PC-9 (cell line): Measurements from ENCODE around the gene SPRED2. TPM values are rescaled to one million over a fixed set of nuclear protein-coding genes. Genes with fewer than 3 reads are reported as not detected.

ENCODE experiments used
- BruUV-seq: library from RNA; stranded (reverse); fragments of 400-500 nt; replicated peaks from 2 replicates; lab custom pipeline; 2021; lab: Mats Ljungman, UMichigan
- CTCF ChIA-PET: fragments of 300-600 bp; sonication (Branson Sonifier 250); formaldehyde crosslinking; loops from one replicate; lab custom pipeline; 2022; ENCODE audit warnings: antibody characterized with exemption; lab: Charles Lee
- POLR2A ChIA-PET: fragments of 300-600 bp; sonication (Branson Sonifier 250); formaldehyde crosslinking; loops from one replicate; lab custom pipeline; 2022; ENCODE audit warnings: antibody characterized with exemption; ENCODE audit not compliant: unreplicated experiment; lab: Charles Lee
- DNase-seq, 2 experiments: peaks; one replicate each; pipeline versions ENCODE4 v3.0.0 to v3.0.0-alpha.2; 2015 to 2022; ENCODE audit warnings: mixed read lengths in 1 of 2
- H2AFZ ChIP-seq: fragments of 200-600 bp; sonication (generic); 2 replicates; pipeline ENCODE4 v1.8.1; 2017; ENCODE audit warnings: antibody characterized with exemption
- H3F3A ChIP-seq: fragments of 200-600 bp; sonication (generic); 2 replicates; pipeline ENCODE4 v1.8.1; 2017; ENCODE audit warnings: antibody characterized with exemption, mild to moderate bottlenecking, low read depth; ENCODE audit not compliant: insufficient read depth
- H3K27ac ChIP-seq: fragments of 200-600 bp; sonication (generic); 2 replicates; pipeline ENCODE4 v1.6.1; 2016; ENCODE audit warnings: mixed run types
- H3K27me3 ChIP-seq: fragments of 200-600 bp; sonication (generic); 2 replicates; pipeline ENCODE4 v1.6.1; 2016; ENCODE audit warnings: low read depth, mixed run types; ENCODE audit not compliant: insufficient read depth
- H3K36me3 ChIP-seq: fragments of 200-600 bp; sonication (generic); 2 replicates; pipeline ENCODE4 v1.6.1; 2016; ENCODE audit warnings: low read depth, mixed run types
- H3K4me1 ChIP-seq: fragments of 200-600 bp; sonication (generic); replicated peaks from 2 replicates; pipeline ENCODE4 v1.6.1; 2016; ENCODE audit warnings: mixed run types; ENCODE audit not compliant: insufficient read depth
- H3K4me2 ChIP-seq: fragments of 200-600 bp; sonication (generic); 2 replicates; pipeline ENCODE4 v1.6.1; 2017; ENCODE audit warnings: mixed run types
- H3K4me3 ChIP-seq: fragments of 200-600 bp; sonication (generic); 2 replicates; pipeline ENCODE4 v1.6.1; 2016; ENCODE audit warnings: mixed run types
- H3K79me2 ChIP-seq: fragments of 200-600 bp; sonication (generic); 2 replicates; pipeline ENCODE4 v1.6.1; 2017; ENCODE audit warnings: low read depth, mixed run types
- H3K9me2 ChIP-seq: fragments of 200-600 bp; sonication (generic); 2 replicates; pipeline ENCODE4 v1.8.1; 2017; ENCODE audit warnings: mild to moderate bottlenecking; ENCODE audit not compliant: insufficient read depth
- H3K9me3 ChIP-seq: fragments of 200-600 bp; sonication (generic); 2 replicates; pipeline ENCODE4 v1.8.1; 2016; ENCODE audit warnings: low read depth; ENCODE audit not compliant: insufficient read depth
- H4K20me1 ChIP-seq: fragments of 200-600 bp; sonication (generic); 2 replicates; pipeline ENCODE4 v1.8.1; 2017; ENCODE audit not compliant: insufficient read depth
- EZH2 ChIP-seq: fragments of 200-600 bp; sonication (generic); IDR thresholded peaks from 2 replicates; pipeline ENCODE4 v1.8.0; 2017; ENCODE audit warnings: antibody characterized with exemption, low read depth
- intact Hi-C: fragments of 100-400 bp; cut with micrococcal nuclease; formaldehyde crosslinking; loops from one replicate; pipeline ENCODE4 v1.10.0; 2022; ENCODE audit not compliant: unreplicated experiment
- total RNA-seq: library from RNA; stranded (reverse); gene quantifications from 2 replicates; pipeline ENCODE4 v1.2.3, GENCODE V29; 2021
- TF ChIP-seq, protein P1 (sequence below): fragments of 200-600 bp; sonication (generic); conservative IDR thresholded peaks from 2 replicates; pipeline ENCODE4 v1.6.1; 2017; ENCODE audit warnings: mixed run types, antibody characterized with exemption, mild to moderate bottlenecking, moderate library complexity

The SPRED2 gene
- total RNA-seq, 1 experiment from 2014 or later = 33.6 TPM

DNA sequence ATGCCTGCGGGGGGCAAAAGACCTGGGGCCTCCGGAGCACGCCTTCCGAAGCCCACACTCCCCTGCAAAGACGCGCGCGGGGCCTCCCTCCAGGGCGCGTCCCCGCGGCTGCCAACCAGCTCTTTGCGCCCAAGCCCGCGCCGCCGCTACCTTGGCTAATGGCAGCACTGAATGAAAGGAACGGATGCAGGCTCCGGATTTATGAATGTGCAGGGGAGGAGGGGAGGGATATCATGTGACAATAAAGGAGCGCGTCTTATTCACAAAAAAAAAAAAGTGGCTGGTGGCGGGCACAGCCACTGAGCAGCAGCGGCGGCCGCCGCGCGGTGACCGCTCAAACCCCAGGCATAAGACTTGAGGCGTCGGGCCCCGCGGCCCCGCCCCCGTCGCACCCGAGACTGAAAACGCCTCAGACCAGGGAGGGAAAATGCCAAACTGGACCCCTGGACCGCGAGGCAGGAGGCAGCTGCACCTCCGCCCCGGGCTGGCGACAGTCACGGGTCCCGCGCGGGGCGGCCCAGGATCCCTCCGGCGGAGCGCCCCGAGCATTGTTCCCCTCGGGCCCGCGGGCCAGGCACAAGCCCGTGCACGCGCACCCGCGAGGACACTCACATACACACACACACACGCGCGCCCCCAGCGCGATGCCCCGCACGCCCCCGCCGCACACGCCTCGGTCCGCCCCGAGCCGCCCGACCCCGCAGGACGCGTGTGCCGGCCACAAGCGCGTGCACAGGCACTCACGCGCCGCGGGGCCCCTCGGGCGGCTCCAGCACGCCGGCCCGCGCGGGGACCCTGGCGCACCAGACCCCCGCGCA, 1.6 kb downstream of the SPRED2 start:
- no peak for TF ChIP-seq EZH2
- TF ChIP-seq, protein P1, sequence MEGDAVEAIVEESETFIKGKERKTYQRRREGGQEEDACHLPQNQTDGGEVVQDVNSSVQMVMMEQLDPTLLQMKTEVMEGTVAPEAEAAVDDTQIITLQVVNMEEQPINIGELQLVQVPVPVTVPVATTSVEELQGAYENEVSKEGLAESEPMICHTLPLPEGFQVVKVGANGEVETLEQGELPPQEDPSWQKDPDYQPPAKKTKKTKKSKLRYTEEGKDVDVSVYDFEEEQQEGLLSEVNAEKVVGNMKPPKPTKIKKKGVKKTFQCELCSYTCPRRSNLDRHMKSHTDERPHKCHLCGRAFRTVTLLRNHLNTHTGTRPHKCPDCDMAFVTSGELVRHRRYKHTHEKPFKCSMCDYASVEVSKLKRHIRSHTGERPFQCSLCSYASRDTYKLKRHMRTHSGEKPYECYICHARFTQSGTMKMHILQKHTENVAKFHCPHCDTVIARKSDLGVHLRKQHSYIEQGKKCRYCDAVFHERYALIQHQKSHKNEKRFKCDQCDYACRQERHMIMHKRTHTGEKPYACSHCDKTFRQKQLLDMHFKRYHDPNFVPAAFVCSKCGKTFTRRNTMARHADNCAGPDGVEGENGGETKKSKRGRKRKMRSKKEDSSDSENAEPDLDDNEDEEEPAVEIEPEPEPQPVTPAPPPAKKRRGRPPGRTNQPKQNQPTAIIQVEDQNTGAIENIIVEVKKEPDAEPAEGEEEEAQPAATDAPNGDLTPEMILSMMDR = no peak
- H3K27me3 ChIP-seq = no peaks in the 10 kb centered on the region
- no TSS peak for BruUV-seq
- H3K9me2 ChIP-seq = no peaks in the 10 kb centered on the region
- POLR2A ChIA-PET = interaction anchor here (0.5 to 0.6 kb wide), 2 partner anchors 24 to 143 kb away, joined by 8 to 13 read pairs; no protein-coding TSS in a partner anchor
- CTCF ChIA-PET = interaction anchor here (0.7 to 1.7 kb wide), 4 partner anchors 48 to 209 kb away, joined by 3 to 12 read pairs (median 8); no protein-coding TSS in a partner anchor
- peak overlapping the region; percentile 87 for H3K4me2 ChIP-seq
- H3K36me3 ChIP-seq = 0 out of 2 replicates have a peak, but pooled peaks cover 4% of the 10 kb centered on the region
- H3K79me2 ChIP-seq = peaks cover 79% of the 10 kb centered on the region
- intact Hi-C loops = loop anchor here (1.0 to 5.0 kb wide), 4 partner anchors 109 to 909 kb away; partner anchors contain the start of gene AFTPH
- peak overlapping the region; percentile 91 for H3K4me3 ChIP-seq
- H3K9me3 ChIP-seq = no peaks in the 10 kb centered on the region
- DNase-seq = peak; percentile 73 to 81
- peaks cover 33% of the 10 kb centered on the region for H3F3A ChIP-seq
- H2AFZ ChIP-seq = peak overlapping the region; percentile 84
- peaks cover 48% of the 10 kb centered on the region for H3K4me1 ChIP-seq
- H3K27ac ChIP-seq = peak overlapping the region; percentile 59
- peaks cover 34% of the 10 kb centered on the region for H4K20me1 ChIP-seq

DNA sequence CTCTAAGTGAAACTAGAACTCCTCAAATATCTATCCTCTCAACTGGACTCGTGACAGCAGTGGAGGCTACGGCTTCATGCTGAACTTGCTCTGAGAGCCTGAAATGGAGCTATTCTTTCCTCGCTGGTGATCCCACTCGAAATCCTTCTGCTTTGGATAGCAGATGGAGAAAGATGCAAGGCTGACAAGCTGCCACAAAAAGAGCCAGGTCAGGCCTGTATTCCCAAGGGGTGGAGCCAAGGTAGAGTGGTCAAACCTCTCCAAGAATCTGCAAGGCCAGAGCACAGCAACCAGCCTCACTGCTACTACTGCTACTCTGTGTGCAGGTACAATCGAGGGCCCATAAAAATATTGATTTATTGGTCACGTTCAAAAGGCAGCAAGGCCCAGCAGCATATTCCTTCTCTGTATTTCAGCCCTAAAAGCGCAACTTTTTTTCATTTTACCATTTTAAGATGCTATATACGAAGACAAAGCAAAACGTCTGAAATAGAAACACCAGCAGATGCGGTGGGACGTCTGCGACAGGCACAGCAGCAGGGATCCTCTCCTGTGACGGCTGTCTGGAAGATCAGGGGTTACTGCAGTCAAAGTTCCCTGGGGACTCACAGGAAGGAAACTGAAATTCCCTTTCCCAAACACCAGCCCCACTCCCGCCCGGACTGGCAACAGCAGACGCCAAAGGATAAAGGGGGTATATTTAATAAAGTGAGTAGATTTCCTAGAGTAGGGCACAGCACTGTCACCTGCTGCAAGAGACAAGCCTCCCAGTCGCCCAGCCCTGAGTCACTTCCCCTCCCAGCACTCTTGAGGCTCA, 2.4 kb downstream of the SPRED2 start:
- peak overlapping the region; percentile 91 for H3K4me3 ChIP-seq
- DNase-seq = peak in 1 of 2 experiments; percentile 38
- peaks cover 34% of the 10 kb centered on the region for H4K20me1 ChIP-seq
- TF ChIP-seq, protein P1 = no peak
- TF ChIP-seq EZH2 = no peak
- no peaks in the 10 kb centered on the region for H3K27me3 ChIP-seq
- ChIA-PET POLR2A (interaction anchor here (0.5 to 0.6 kb wide), 3 partner anchors 23 to 1612 kb away, joined by 3 to 13 read pairs (median 8); no protein-coding TSS in a partner anchor), CTCF (interaction anchor here (0.6 to 1.7 kb wide), 5 partner anchors 47 to 210 kb away, joined by 3 to 12 read pairs (median 5); no protein-coding TSS in a partner anchor)
- peak overlapping the region; percentile 87 for H3K4me2 ChIP-seq
- peaks cover 87% of the 10 kb centered on the region for H3K79me2 ChIP-seq
- no peaks in the 10 kb centered on the region for H3K9me2 ChIP-seq
- H3K27ac ChIP-seq = peak overlapping the region; percentile 59
- H3K9me3 ChIP-seq = no peaks in the 10 kb centered on the region
- peak overlapping the region; percentile 84 for H2AFZ ChIP-seq
- 0 out of 2 replicates have a peak, but pooled peaks cover 4% of the 10 kb centered on the region for H3K36me3 ChIP-seq
- peaks cover 25% of the 10 kb centered on the region for H3F3A ChIP-seq
- H3K4me1 ChIP-seq = peaks cover 43% of the 10 kb centered on the region
- intact Hi-C loops = loop anchor here (5.0 kb wide), 3 partner anchors 108 to 908 kb away; partner anchors contain the start of gene AFTPH
- TSS peak; percentile 28 for BruUV-seq

DNA sequence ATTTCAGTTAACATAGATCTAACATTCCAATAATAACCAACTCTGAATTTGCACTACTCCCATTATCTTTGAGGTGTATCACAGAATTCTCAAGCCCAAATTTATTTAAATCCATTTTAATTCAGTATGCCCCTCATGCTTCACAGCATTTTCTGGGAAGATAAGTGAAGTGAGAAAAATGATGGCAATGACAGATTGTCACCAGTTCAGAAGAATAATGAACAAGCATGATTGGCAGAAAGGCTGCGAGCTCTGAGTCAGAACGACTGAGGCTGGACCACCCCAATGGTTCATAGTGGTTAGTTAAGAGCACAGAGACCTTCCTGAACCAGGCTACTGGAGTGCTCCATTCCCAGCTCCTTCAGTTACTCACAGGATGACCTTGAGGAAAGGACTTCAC, 4.9 kb downstream of the SPRED2 start:
- Histone ChIP-seq H4K20me1 (peaks cover 39% of the 10 kb centered on the region), H3K27me3 (no peaks in the 10 kb centered on the region), H3K79me2 (peaks cover 98% of the 10 kb centered on the region), H3K4me1 (peaks cover 26% of the 10 kb centered on the region), H3F3A (peaks cover 16% of the 10 kb centered on the region; the same call in 1 of the 2 replicates), H3K9me3 (no peaks in the 10 kb centered on the region), H3K4me3 (no peak overlapping the region), H3K27ac (no peak overlapping the region), H3K4me2 (no peak overlapping the region), H2AFZ (no peak overlapping the region), H3K36me3 (0 out of 2 replicates have a peak, but pooled peaks cover 4% of the 10 kb centered on the region), H3K9me2 (no peaks in the 10 kb centered on the region)
- TF ChIP-seq EZH2 = no peak
- TF ChIP-seq, protein P1 = no peak
- POLR2A ChIA-PET = no interaction called here
- intact Hi-C loops = no loop called here
- no peak for DNase-seq
- BruUV-seq = no TSS peak
- CTCF ChIA-PET = no interaction called here
